Lung (tissue), 12 donors: Measurements from ENCODE around the gene DUSP5. TPM values are rescaled to one million over a fixed set of nuclear protein-coding genes. Genes with fewer than 3 reads are reported as not detected.
A peak's percentile ranks its signal among the peaks of the same experiment; 100 is the strongest.

ENCODE experiments used
- ATAC-seq: fragments of 200-7000 bp; cut with Tn5 transposase; one replicate; pipeline ENCODE4 v1.9.1; 2020; ENCODE audit warnings: moderate number of reproducible peaks; ENCODE audit not compliant: insufficient read depth, low FRiP score
- DNase-seq, 3 donors: peaks; one replicate each; pipeline ENCODE4 v3.0.0-alpha.2; 2013 to 2017
- H3K27ac ChIP-seq, 2 donors: one replicate each; pipeline ENCODE4 v1.5.1; 2013; ENCODE audit warnings: mild to moderate bottlenecking in 2 of 2, moderate library complexity in 2 of 2, control low read depth in 1 of 2, inconsistent platforms in 1 of 2, low read depth in 1 of 2, low read length in 1 of 2
- H3K27me3 ChIP-seq, 3 donors: one replicate each; pipeline ENCODE4 v1.5.1; 2013; ENCODE audit warnings: low read length in 2 of 3; ENCODE audit not compliant: control insufficient read depth in 3 of 3, insufficient read depth in 3 of 3
- H3K36me3 ChIP-seq, 4 donors: one replicate each; pipeline ENCODE4 v1.5.1; 2013; ENCODE audit warnings: low read length in 4 of 4, mild to moderate bottlenecking in 1 of 4, moderate library complexity in 1 of 4; ENCODE audit not compliant: control insufficient read depth in 4 of 4, insufficient read depth in 4 of 4
- H3K4me1 ChIP-seq, 5 donors: one replicate each; pipeline ENCODE4 v1.5.1; 2013; ENCODE audit warnings: low read length in 5 of 5, mild to moderate bottlenecking in 2 of 5, moderate library complexity in 1 of 5; ENCODE audit not compliant: control insufficient read depth in 5 of 5, insufficient read depth in 5 of 5
- H3K4me3 ChIP-seq: one replicate; pipeline ENCODE4 v1.5.1; 2013; ENCODE audit warnings: mild to moderate bottlenecking, control low read depth, moderate library complexity
- H3K9ac ChIP-seq, 2 donors: one replicate each; pipeline ENCODE4 v1.5.1; 2013; ENCODE audit warnings: low read length in 2 of 2, control low read depth in 1 of 2; ENCODE audit not compliant: insufficient read depth in 1 of 2
- H3K9me3 ChIP-seq, 4 donors: one replicate each; pipeline ENCODE4 v1.5.1; 2013; ENCODE audit warnings: low read length in 3 of 4, mild to moderate bottlenecking in 1 of 4, moderate library complexity in 1 of 4; ENCODE audit not compliant: control insufficient read depth in 4 of 4, insufficient read depth in 3 of 4
- WGBS, 2 donors: extraction: QIAGEN DNeasy Blood & Tissue Kit; methylation state at CpG; one replicate each; pipeline ENCODE4 v1.1.7; 2013; 5-methylcytosine and 5-hydroxymethylcytosine counted together
- polyA plus RNA-seq, 2 donors: library from polyadenylated mRNA; stranded (reverse); fragments of 200-250 nt; gene quantifications; one replicate each; pipeline ENCODE4 v1.2.1, GENCODE V29; 2013
- total RNA-seq, 2 donors: library from RNA; depleted of rRNA in 1 of 2; stranded (reverse); fragments of >200 nt in 1 of 2; gene quantifications; one replicate each; pipeline ENCODE4 v1.2.1, GENCODE V29; 2014 to 2021
- TF ChIP-seq, protein P1 (sequence below): IDR thresholded peaks from 2 replicates; pipeline ENCODE4 v1.5.1; 2012; ENCODE audit warnings: mild to moderate bottlenecking; ENCODE audit errors: control extremely low read depth, extremely low read depth
- donor health status: control.
- donor health status: control.
- donor health status: Bipolar disorder and iron deficiency.
- donor health status: healthy.
- donor health status: DM: yes; HTN: yes; CAD: no.

DUSP5 gene
- total and polyA plus RNA-seq, 4 donors = 10.3 to 16.4 (median 12.9) TPM

DNA sequence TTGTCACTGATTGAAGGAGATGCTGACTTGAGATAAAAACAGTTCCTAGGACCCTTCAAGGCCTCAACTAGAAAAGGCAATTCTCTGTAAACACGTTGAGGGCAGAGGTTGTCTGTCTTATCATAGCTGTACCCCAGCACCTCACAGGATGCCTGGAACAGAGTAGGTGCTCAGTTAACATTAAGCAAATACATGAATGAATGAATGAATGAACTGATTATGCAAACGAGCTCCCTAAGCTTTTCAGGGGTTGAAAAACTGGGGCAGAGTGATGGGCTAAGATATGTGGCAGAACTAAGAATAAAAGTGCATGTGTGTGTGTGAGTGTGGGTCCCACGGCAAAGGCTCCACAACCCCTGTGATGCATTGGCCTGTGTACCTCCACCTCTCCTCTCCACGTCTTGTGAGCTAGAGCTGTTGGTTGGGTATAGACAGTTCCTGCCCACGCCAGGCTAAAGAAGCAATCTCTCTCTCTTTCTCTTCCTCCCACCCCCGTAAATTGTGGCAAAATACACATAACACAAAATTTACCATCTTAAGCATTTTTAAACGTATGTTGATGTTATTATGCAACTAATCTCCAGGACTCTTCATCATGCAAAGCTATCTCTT lies 48.9 kb downstream of the DUSP5 start:
- H3K4me3 ChIP-seq = no peak overlapping the region
- no peaks in the 10 kb centered on the region for H3K9me3 ChIP-seq
- TF ChIP-seq, protein P1, sequence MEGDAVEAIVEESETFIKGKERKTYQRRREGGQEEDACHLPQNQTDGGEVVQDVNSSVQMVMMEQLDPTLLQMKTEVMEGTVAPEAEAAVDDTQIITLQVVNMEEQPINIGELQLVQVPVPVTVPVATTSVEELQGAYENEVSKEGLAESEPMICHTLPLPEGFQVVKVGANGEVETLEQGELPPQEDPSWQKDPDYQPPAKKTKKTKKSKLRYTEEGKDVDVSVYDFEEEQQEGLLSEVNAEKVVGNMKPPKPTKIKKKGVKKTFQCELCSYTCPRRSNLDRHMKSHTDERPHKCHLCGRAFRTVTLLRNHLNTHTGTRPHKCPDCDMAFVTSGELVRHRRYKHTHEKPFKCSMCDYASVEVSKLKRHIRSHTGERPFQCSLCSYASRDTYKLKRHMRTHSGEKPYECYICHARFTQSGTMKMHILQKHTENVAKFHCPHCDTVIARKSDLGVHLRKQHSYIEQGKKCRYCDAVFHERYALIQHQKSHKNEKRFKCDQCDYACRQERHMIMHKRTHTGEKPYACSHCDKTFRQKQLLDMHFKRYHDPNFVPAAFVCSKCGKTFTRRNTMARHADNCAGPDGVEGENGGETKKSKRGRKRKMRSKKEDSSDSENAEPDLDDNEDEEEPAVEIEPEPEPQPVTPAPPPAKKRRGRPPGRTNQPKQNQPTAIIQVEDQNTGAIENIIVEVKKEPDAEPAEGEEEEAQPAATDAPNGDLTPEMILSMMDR = no peak
- ATAC-seq = no peak
- no peak overlapping the region for H3K9ac ChIP-seq
- WGBS, 2 donors = 66 to 75% methylated on average over 7 of the region's 7 CpGs
- peaks cover 0 to 10% (median 0%) of the 10 kb centered on the region in 5 donors for H3K4me1 ChIP-seq
- peak overlapping the region in 1 of 2 donors; percentile 4 for H3K27ac ChIP-seq
- no peak for DNase-seq
- no peaks in the 10 kb centered on the region for H3K36me3 ChIP-seq
- H3K27me3 ChIP-seq = peaks cover 0 to 20% (median 8%) of the 10 kb centered on the region in 3 donors

DNA sequence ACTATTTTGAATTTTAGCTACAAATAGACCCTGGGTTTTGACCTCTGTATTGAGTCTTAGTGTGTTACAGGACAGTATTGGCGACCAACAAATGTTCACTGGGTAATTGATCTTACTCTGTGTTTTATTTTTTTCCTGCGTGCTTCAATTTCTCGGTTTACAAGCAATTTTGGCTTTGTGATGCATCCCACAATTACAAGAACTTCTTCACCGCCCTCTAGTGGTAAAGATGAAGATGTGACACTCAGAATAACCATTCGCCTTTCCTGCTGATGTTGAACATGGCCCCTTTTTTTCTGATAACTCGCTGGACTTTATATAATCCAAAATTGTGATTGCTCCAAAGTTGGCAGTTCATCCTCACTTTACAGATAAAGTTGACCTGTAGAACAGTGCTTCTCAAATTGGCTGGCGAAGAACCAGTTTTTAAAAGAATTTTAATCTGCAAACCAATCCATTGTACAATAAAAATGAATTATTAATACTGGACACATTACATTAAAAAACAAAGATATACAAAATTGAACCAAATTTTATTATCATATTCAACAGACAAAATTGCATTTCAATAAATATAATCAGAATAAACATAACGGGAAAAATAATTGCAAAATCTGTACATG lies 49.5 kb downstream of the DUSP5 start:
- no peaks in the 10 kb centered on the region for H3K9me3 ChIP-seq
- TF ChIP-seq, protein P1 = peak; percentile 83
- H3K9ac ChIP-seq = no peak overlapping the region
- no peak overlapping the region for H3K4me3 ChIP-seq
- H3K36me3 ChIP-seq = no peaks in the 10 kb centered on the region
- WGBS, 2 donors = 14 to 18% methylated on average over 8 of the region's 8 CpGs
- ATAC-seq (peak; percentile 62), DNase-seq (peak in 2 of 3 donors; percentile 81 to 85)
- H3K27ac ChIP-seq = no peak overlapping the region
- H3K4me1 ChIP-seq = peaks cover 0 to 10% (median 0%) of the 10 kb centered on the region in 5 donors
- peaks cover 0 to 26% (median 8%) of the 10 kb centered on the region in 3 donors for H3K27me3 ChIP-seq

DNA sequence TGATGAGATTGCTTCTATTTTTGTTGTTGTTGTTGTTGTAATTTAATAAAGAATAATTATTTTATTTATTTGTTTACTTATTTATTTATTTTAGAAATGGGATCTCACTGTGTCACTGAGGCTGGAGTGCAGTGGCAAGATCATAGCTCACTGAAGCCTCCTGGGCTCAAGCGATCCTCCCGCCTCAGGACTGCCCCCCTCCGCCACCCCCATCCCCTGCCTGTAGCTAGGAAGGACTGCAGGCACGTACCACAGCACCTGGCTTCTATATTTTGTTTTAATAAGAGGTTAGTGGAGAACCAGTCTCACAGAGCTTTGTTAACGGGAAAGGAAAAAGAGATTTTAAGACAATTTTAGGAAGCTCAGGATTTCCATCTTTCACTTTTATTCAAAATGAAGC lies 50.3 kb downstream of the DUSP5 start:
- 65 to 74% methylated on average over 5 of the region's 5 CpGs for WGBS, 2 donors
- Histone ChIP-seq H3K4me1 (peaks cover 0 to 10% (median 0%) of the 10 kb centered on the region in 5 donors), H3K4me3 (no peak overlapping the region), H3K27me3 (peaks cover 0 to 27% (median 8%) of the 10 kb centered on the region in 3 donors), H3K9me3 (no peaks in the 10 kb centered on the region), H3K27ac (no peak overlapping the region), H3K9ac (no peak overlapping the region), H3K36me3 (no peaks in the 10 kb centered on the region)
- DNase-seq (no peak), ATAC-seq (no peak)
- TF ChIP-seq, protein P1 = no peak
